HG03432 (cell line): Measurements from ENCODE around the gene PSTPIP1.

Experiments used
- ATAC-seq: cut with Tn5 transposase; IDR thresholded peaks from one replicate; pipeline ENCODE4 v1.9.1; 2021; ENCODE audit warnings: mild to moderate bottlenecking, moderate library complexity; ENCODE audit not compliant: unreplicated experiment

The PSTPIP1 gene

GRCh38 chr15:77017761-77018720, 23.1 kb downstream of the PSTPIP1 start:
- ATAC-seq = no peak

GRCh38 chr15:77018796-77019505, 24.0 kb downstream of the PSTPIP1 start:
- no peak for ATAC-seq

- ATAC-seq = no peak
These were observed 24.8 kb downstream of the PSTPIP1 start for GRCh38 chr15:77019521-77020331.

GRCh38 chr15:77020348-77021087, 25.6 kb downstream of the PSTPIP1 start:
- ATAC-seq = no peak

GRCh38 chr15:77021088-77021481, 26.2 kb downstream of the PSTPIP1 start:
- no peak for ATAC-seq

DNA sequence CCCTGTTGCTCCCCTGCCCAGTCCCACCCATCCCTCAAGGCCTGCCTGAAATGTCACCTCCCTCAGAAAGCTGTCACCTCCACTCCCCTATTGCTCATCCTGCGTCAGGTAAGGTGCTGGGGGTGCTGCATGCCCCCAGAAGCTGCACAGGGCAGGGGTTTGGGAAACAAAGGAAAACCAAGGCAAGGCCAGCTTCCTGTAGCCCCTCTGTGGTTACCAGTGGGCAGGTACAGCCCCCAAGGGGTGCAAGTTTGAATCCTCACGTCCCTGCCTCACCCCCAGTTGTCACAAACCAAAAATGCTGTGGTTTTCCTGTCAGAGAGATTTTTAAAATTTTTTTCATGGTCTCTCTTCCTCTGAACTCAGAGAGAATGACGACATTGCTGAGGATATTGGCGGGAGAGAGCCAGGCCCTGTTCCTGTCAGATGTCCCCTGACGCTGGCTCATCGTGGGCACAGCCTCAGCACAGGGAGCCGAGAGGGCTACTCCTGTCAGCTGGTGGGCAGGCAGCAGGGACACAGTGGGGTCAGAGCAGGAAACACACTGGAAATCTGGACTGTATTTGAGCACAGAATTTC, 27.0 kb downstream of the PSTPIP1 start:
- ATAC-seq = no peak

DNA sequence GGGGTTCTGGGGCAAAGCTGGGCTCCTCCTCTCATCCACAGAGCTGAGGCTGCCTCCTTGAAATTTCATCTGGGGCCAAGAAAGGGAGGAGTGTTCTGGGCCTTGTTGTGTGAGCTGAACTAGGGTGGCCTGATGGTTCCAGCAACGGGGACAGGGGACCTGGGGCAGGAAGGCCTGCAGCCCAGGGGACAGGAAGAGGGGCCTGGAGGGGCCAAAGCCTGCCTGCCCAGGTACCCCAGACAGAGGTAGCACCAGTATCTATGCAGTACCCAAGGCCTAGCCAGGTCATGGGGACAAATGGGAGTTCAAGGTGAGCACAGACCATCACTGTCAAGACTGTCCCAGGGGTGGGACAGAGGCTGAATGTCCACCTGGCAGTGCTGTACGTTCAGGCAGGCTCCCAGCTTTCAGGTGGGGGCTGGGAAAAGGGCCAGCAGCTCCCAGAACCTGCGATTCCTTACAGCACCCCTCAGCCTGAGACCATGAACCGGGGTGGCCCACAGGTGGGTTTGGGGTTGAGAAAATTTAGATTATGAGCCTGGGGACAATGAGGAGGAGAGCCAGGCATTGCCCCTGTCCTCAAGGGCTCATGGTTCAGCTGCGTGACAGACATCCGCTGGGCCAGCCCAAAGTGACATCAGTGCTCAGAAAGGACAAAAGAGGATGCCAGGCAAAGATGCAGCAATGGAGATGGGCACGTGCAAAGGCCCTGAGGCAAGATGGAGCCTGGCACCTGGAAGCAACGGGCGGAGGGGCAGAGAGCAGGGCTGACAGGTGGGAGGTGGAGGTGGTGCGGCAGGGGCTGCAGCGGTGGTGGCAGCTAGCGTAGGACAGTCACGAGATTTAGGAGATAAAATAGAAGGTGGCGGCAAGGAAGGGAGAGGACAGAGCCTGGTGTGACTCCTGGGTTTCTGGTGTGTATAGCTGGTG, 28.0 kb downstream of the PSTPIP1 start:
- no peak for ATAC-seq

GRCh38 chr15:77023576-77024272, 28.8 kb downstream of the PSTPIP1 start:
- no peak for ATAC-seq

GRCh38 chr15:77024273-77025082, 29.6 kb downstream of the PSTPIP1 start:
- ATAC-seq = no peak

DNA sequence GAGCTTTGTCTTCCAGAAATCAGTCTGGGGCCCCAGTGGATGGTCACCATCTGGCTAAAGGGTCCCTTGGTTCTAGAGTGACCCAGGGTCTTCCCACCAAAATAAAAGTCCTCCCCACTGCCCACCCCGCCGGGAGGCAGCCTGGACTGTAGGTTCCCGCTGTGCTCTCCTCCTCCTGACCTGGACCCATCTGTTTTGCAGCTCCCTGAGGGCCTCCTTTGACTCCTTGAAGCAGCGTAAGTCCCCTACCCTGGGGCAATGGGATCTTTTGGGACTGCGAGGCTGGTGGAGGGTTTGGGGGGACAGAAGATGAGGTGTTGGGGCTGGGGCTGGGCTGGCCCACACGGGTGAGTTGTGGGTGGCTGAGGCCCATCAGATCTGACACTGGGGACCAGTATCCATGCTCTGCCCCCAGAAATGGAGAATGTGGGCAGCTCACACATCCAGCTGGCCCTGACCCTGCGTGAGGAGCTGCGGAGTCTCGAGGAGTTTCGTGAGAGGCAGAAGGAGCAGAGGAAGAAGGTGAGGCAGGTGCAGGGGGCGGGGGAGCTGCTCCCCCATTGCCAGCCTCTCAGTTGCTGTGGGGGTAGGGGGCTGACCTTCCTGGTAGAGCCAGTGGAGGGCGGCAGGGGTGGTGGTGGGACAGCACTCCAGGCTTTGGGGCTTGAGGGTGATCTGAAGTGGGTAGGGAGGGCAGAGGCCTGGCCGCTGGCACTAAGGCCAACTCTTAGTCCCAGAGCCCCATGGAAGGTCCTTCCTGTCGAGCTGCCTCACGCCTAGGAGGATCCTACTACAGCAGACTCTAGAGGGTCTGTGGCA, 30.4 kb downstream of the PSTPIP1 start:
- ATAC-seq = no peak

DNA sequence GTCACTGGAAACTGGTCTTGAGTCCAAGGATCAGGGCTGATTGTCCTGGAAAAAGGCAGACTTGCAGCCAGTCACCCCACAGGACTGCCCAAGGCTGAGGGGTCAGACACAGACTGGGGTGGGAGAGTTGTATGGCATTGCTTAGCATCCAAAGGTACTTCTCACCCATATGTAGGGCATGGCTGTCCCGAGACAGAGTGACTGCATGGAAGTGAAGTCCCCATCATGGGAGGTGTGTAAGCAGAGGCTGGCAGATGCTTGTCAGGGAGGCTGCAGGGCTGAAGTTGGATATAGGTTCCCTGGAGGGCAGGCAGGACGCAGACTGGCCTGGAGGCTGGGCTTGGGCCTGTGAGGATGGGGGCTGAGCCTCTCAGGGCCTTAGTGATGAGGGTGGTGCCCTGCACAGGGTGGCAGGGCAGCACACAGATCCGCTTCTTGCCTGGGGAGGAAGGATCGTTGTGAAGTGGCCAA, 31.1 kb downstream of the PSTPIP1 start:
- ATAC-seq = no peak

DNA sequence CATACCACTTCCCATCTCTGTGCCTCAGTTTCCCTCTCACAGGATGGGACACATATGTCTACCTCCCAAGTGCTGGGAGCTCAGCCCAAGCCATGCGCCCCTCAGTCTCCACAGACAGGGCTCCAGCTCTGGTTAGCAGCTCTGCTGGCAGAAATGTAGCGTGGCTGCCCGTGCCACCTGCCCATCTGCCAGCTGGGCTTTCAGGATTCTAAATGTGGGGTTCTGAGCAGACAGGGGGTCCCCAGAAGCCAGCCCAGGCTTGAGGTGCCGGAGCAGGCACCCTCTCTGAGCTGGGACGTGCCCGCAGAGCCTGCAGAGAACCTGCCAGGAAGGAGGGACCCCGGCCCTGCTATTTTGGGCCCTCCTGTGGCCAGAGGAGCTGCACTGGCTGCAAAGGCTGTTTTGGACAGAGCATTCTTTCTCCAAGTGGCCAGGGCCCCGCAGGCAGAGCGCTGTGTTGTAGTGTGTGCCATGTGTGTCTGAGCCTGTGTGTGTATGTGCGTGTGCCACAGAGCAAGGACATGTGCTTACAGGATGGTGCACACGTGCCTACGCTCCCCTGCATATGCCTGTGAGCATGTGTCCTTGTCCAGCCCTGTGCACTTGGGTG, 31.7 kb downstream of the PSTPIP1 start:
- no peak for ATAC-seq

DNA sequence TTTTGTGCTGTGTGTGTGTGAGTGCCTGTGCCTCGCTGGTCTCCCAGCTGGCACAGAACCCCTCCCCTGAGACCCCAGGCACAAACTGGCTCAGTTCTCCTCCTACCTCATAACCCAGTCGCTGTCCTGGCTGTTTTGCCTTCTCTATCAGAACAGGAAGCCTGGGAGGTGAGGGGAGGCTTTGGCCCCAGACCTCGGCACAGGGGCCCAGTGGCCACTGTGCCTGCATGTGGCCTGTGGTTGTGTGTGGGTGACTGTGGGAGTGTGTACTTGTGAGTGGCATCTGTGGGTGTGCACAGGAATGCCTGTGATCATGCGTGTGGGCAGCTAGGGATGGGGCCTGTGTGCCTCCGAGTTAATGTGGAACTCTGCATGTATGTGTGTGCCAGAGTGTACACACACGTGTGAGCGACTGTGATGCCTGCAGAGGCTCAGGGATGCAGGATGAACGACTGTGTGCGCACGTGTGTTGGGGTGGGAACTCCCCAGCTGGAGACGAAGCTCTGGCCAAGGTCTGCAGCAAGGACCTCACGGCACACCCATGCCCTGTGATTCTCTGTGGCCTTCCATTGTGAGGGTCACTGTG, 32.3 kb downstream of the PSTPIP1 start:
- ATAC-seq = no peak

- ATAC-seq = no peak
These were observed 32.9 kb downstream of the PSTPIP1 start for GRCh38 chr15:77027697-77028450.
